Mesodermal cell (in vitro differentiated cells): Measurements from ENCODE around the gene TACC3.

Source experiments
- H3K27ac ChIP-seq: 2 replicates; pipeline ENCODE4 v1.7.0; 2013; ENCODE audit warnings: mild to moderate bottlenecking, low read depth, low read length, moderate library complexity; ENCODE audit not compliant: severe bottlenecking
- H3K36me3 ChIP-seq: 2 replicates; pipeline ENCODE4 v1.7.1; 2013; ENCODE audit warnings: mild to moderate bottlenecking, low read length, moderate library complexity; ENCODE audit not compliant: control insufficient read depth, insufficient read depth
- H3K4me1 ChIP-seq: one replicate; pipeline ENCODE4 v1.7.1; 2013; ENCODE audit warnings: mild to moderate bottlenecking, low read length; ENCODE audit not compliant: insufficient read depth, control insufficient read depth, poor library complexity, severe bottlenecking
- H3K4me3 ChIP-seq: 2 replicates; pipeline ENCODE4 v1.7.0; 2013; ENCODE audit warnings: low read length, control low read depth, mild to moderate bottlenecking; ENCODE audit not compliant: insufficient read depth, poor library complexity, severe bottlenecking; ENCODE audit errors: extremely low read depth
- H3K9me3 ChIP-seq: 2 replicates; pipeline ENCODE4 v1.7.1; 2013; ENCODE audit warnings: mild to moderate bottlenecking, low read length, moderate library complexity; ENCODE audit not compliant: control insufficient read depth
- WGBS, 2 experiments: methylation state at CpG; one replicate each; pipeline ENCODE4 v1.1.5; 2013; ENCODE audit warnings: missing lambda C conversion rate in 2 of 2; ENCODE audit not compliant: insufficient coverage in 2 of 2; 5-methylcytosine and 5-hydroxymethylcytosine counted together

Gene TACC3

DNA sequence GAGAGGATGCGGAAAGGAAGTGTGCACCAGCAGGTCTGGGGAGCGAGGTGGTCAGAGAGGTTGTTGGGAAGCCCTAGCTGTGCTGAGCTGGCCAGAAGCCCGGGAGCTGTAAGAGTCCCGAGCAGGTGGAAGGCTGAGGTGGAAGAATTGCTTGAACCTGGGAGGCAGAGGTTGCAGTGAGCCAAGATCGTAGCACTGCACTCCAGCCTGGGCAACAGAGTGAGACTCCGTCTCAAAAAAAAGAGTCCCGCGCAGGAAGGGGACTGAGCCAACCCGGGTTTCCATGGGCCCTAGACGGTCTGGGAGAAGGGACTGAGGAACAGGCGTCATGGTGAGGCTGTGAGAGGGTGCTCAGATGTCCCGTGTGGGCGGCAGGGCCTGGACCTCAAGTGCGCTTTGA is 59.1 kb downstream of the TACC3 start:
- H3K9me3 ChIP-seq, result no peaks in the 10 kb centered on the region
- WGBS, 2 experiments, result 95 to 96% methylated on average over 14 of the region's 14 CpGs
- no peaks in the 10 kb centered on the region for H3K36me3 ChIP-seq
- no peak overlapping the region for H3K27ac ChIP-seq
- H3K4me3 ChIP-seq, result no peak overlapping the region
- peaks cover 24% of the 10 kb centered on the region for H3K4me1 ChIP-seq

DNA sequence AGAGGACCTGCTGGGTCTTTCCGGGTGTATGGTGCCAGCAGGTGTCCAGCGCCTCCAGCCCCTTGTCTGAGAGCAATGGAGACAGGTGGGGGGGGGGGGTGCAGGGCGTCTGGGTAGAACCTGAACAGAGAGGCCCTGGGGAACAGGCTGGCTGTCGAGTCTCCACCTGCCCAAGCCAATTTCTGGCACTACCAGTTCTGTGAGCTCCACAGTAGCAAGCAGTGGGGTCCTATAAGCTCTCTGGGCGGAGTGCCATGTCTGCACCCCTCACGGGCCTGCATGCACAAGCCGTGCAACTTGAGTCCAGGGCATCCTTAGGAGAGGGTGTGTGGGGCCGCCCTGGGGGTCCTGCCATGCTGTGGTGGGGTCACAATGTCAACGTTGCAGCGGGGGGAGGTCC is 61.7 kb downstream of the TACC3 start:
- no peaks in the 10 kb centered on the region for H3K36me3 ChIP-seq
- H3K9me3 ChIP-seq, result no peaks in the 10 kb centered on the region
- peaks cover 14% of the 10 kb centered on the region for H3K4me1 ChIP-seq
- no peak overlapping the region for H3K4me3 ChIP-seq
- WGBS, 2 experiments, result 87 to 96% methylated on average over 4 to 5 of the region's 10 CpGs
- no peak overlapping the region for H3K27ac ChIP-seq

DNA sequence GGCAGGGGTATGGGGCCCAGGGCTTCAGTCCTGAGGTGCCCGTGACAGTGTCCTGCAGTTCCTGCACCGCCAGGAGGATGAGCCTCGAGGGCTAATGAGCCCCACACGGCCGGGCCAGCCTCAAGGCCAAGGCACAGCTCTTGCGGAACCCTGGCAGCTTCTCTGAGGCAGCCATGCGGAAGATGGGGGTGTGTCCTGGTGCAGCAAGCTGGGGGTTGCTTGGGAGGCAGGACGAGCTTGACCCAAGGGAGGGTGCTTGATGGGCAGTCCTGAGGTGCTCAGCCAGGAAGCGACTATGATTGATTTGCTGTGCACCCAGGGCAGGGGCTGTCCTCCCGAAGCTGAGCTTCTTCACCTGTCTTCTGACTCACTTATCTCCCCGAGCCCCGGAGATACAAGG is 62.6 kb downstream of the TACC3 start:
- Histone ChIP-seq H3K27ac (no peak overlapping the region), H3K9me3 (no peaks in the 10 kb centered on the region), H3K36me3 (no peaks in the 10 kb centered on the region), H3K4me3 (no peak overlapping the region), H3K4me1 (peaks cover 4% of the 10 kb centered on the region)
- WGBS, 2 experiments, result 83 to 90% methylated on average over 9 to 12 of the region's 12 CpGs

DNA sequence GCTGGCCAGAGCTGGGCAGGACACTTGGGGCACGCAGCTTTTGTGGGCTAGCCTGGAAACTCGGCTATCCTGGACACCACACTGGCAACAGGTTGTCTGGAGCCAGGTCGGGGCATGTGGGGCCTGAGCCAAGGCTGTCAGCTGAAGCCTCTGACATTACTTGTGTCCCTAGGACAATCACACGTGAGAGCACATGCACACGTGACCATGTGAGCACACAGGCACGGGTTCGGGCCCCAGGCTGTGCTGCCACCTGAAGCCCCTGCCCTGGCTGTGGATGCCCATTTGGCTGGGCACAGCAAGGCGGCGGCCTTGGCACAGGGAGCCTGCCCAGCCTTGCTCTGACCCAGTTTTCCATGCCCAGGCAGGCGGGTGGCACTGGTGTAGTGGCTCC is 63.1 kb downstream of the TACC3 start:
- Histone ChIP-seq H3K9me3 (no peaks in the 10 kb centered on the region), H3K36me3 (no peaks in the 10 kb centered on the region), H3K4me3 (no peak overlapping the region), H3K27ac (peak overlapping the region; percentile 53), H3K4me1 (peaks cover 3% of the 10 kb centered on the region)
- 89 to 94% methylated on average over 9 to 10 of the region's 10 CpGs for WGBS, 2 experiments

DNA sequence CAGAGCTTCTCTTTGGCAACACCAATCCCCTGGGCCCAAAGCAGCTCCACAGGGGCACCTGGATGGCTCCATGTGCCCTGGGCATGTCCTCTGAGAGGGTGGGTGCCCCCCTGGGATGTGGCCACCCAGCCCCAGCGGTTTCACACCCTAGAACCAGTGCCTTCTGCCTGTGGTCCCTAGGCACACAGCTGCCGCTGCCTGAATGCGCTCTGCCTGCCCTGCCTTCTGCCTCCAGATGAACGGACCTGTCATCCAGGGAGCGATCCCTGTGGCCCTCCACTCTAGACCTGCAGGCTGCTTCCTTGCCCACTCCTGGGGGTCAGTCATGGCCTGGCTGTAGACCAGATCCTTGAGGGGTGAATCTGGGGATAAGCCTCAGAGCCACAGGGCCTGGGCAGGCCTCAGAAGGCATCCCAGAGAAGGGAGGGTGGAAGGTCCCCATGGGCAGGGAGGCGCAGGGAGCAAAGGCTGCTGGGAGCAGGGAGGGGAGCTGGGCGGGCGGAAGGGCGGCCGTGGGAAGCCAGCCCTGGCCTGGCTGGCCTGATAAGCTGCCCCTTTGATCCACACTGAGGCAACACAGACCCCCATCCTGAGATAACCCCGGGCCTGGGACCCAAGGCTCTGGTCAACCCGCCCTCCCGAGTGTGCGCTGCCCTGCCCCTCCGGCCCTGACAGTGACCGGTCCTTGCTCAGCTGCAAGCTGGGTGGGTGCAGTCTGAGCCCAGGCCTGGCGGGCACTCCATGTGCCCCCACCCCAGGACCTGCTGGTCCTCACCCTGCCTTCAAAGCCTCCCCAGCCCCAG is 63.7 kb downstream of the TACC3 start:
- WGBS, 2 experiments, result 79% methylated on average over 13 to 17 of the region's 17 CpGs
- no peaks in the 10 kb centered on the region for H3K9me3 ChIP-seq
- H3K27ac ChIP-seq, result peak overlapping the region; percentile 64
- no peak overlapping the region for H3K4me3 ChIP-seq
- no peaks in the 10 kb centered on the region for H3K36me3 ChIP-seq
- H3K4me1 ChIP-seq, result peaks cover 3% of the 10 kb centered on the region

DNA sequence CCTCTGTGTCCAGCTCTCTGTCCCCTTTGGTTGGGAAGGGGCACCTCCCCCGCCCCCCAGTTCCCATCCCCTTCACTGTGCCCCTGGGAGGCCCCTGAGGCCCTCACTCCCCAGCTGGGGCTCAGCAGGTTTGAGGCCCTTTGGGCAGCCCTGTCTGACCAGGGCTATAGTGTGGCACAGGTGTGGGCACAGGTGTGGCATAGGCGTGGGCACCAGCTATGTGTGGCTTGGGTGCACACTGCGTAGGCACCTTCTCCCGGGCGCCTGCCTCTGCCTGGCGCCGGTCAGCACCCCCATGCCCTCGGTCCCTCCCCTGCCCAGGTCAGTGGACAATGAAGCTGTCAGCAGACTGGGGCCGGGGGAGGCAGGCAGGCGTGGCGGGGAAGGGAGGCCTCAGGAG is 64.3 kb downstream of the TACC3 start:
- 91 to 99% methylated on average over 8 to 10 of the region's 11 CpGs for WGBS, 2 experiments
- no peaks in the 10 kb centered on the region for H3K36me3 ChIP-seq
- no peaks in the 10 kb centered on the region for H3K9me3 ChIP-seq

DNA sequence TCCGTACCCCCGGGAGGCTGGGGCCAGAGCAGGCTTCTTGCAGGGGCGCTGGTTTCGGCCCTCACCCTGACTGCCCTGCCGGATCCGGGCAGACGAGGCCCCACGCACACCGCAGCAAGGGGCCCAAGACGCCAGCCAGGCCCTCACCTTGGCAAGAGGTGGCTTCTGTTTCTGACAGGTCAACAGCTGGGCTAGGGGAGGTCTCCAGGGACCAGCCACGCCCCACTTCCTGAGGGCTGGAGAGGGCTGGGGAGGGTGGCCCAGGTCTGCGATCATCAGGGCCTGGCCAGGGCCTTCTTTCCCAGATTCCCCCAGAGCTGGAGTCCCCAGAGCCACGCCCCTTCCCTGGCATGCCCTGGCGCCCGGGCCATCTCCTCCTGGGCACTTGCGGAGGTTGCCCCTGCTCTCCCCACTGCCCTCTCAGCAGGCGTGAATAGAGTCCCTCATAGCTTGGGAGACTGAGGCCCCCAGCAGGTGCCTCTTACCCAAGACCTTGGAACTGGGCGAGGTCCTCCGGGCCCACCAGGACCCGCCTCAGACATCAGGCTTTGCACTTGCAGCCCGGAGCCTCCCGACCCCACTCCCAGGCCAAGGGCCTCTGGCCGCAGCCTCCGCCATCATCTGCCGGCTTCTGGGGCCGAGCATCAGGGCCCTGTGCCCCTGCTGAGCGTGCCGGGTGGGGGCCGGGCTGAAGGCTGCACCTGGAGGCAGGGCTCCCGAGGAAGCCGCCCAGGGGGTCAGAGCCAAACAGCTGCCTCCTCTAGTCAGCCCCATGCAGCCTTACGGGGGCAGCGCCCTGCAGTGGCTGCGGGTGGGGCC is 65.4 kb downstream of the TACC3 start:
- Histone ChIP-seq H3K27ac (no peak overlapping the region), H3K4me1 (peaks cover 3% of the 10 kb centered on the region), H3K9me3 (no peaks in the 10 kb centered on the region), H3K4me3 (no peak overlapping the region), H3K36me3 (no peaks in the 10 kb centered on the region)
- 93 to 95% methylated on average over 24 to 34 of the region's 34 CpGs for WGBS, 2 experiments

More for the DNA sequence above, 64.3 kb downstream of the TACC3 start:
- H3K4me3 ChIP-seq, result no peak overlapping the region
- peaks cover 3% of the 10 kb centered on the region for H3K4me1 ChIP-seq
- peak overlapping the region; percentile 64 for H3K27ac ChIP-seq

DNA sequence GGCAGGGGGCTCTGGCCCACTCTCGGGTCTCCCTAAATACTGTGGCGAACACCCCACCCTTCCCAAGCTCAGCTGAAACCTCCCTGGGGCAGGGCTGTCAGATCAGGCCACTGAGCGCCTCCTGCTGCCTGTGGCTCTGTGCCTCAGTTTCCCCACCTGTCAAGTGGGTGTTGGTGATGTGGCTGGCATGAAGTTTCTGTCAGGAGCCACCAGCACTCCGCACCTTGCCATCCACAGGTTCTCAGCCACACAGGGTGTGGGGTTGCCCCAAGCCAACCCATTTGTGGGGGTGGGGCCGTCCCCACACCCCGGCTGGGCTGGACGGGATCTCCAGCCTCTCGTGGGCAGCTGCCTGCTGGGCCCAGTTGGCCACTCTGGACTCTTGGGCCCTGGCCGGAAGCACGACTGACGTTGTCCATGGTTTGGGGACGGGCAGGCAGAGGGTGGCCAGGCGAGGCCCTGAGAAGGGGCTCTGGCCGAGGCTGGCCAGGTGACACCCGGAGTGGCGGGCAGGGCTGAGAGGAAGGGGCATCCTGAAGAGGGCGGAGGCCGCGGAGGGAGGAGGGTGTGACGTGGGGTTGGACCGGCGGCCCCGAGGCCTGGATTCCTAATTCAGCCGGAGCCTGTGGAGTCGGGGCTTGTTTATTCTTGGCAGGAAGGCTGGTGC is 66.2 kb downstream of the TACC3 start:
- WGBS, 2 experiments, result 69 to 92% methylated on average over 10 to 16 of the region's 25 CpGs

DNA sequence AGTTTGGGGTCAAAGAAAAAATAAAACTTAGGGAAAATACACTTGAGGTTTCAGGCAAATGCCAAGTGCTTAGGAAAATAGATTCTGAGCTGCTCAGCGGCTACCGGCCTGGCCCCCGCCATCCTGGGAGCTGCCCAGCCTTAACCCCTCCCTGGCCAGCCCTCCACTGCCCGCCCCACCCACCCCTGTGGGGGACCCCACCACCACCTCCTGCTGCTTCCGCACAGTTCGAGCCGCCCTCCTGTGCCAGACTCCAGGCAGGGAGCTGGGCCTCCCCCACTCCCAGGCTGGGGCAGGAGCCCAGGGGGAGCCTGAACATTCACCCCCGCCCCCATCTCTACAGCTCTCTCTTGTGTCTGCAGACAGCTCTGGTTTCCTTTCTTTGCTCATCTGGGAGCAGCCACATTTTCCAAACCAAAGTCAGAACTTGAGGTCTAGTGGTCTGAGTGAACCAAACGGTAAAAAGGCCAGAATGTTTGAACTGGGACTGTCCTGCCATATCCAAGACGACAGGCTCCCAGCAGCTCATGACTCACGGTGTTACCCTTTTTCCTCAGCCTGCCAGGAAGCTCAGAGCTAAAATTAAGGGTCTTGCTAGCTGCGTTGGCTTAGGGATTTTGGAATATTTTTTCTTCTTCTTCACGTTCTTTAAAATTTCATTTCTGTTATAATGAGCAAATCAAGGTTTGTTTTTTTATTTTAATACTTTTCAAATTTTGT is 67.1 kb downstream of the TACC3 start:
- no peaks in the 10 kb centered on the region for H3K36me3 ChIP-seq

More for the DNA sequence above, 66.2 kb downstream of the TACC3 start:
- Histone ChIP-seq H3K9me3 (no peaks in the 10 kb centered on the region), H3K4me3 (no peak overlapping the region), H3K27ac (no peak overlapping the region), H3K4me1 (peaks cover 3% of the 10 kb centered on the region), H3K36me3 (no peaks in the 10 kb centered on the region)

DNA sequence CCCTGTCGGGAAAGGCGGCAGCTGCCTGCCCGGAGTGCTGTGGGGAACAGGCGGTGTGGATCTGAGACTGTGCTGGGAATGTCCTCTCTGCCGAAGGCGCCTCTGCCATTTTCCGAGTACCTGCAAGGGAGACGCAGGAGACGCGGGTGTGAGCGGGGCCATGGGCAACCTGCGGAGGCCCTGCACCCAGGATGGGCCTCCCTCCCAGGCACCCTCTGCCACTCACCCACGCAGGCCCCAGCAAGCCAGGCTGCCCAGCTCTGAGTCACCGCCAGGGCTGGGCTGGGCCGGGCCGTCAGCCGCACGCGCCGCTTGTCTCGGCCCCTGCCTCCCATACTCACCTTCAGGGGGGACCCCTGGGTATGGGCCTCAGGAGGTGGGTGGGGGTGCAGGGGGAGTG is 68.2 kb downstream of the TACC3 start:
- no peak overlapping the region for H3K4me3 ChIP-seq
- H3K36me3 ChIP-seq, result no peaks in the 10 kb centered on the region
- no peak overlapping the region for H3K27ac ChIP-seq
- 91 to 93% methylated on average over 12 to 19 of the region's 21 CpGs for WGBS, 2 experiments
- no peaks in the 10 kb centered on the region for H3K9me3 ChIP-seq
- no peaks in the 10 kb centered on the region for H3K4me1 ChIP-seq

More for the DNA sequence above, 67.1 kb downstream of the TACC3 start:
- Histone ChIP-seq H3K9me3 (no peaks in the 10 kb centered on the region), H3K4me1 (peaks cover 3% of the 10 kb centered on the region), H3K27ac (no peak overlapping the region), H3K4me3 (no peak overlapping the region)
- 62 to 70% methylated on average over 6 of the region's 13 CpGs for WGBS, 2 experiments
